K562 (cell line): Measurements from ENCODE around the gene GGA3. TPM values are rescaled to one million over a fixed set of nuclear protein-coding genes. Genes with fewer than 3 reads are reported as not detected.

Experiments used
- ARID1B ChIP-seq: fragments of 450-650 bp; IDR thresholded peaks from 2 replicates; pipeline ENCODE4 v1.6.1; 2016; ENCODE audit warnings: antibody characterized with exemption, mild to moderate bottlenecking, inconsistent platforms
- BDP1 ChIP-seq: IDR thresholded peaks from 3 replicates; pipeline ENCODE4 v1.6.1; 2011; ENCODE audit not compliant: insufficient read length, insufficient read depth
- CBFB ChIP-seq: sonication (generic); formaldehyde crosslinking; IDR thresholded peaks from 2 replicates; pipeline ENCODE4 v1.4.0; 2020; ENCODE audit warnings: mild to moderate bottlenecking, missing genetic modification reagents
- CGGBP1 ChIP-seq: fragments of 250-450 bp; sonication (Bioruptor Pico); IDR thresholded peaks from 2 replicates; pipeline ENCODE4 v1.9.0; 2021; ENCODE audit warnings: mild to moderate bottlenecking
- CHD1 ChIP-seq: fragments of 200-600 bp; sonication (generic); IDR thresholded peaks from one replicate; pipeline ENCODE4 v1.6.1; 2012; ENCODE audit warnings: mild to moderate bottlenecking, moderate library complexity, low read length, inconsistent platforms
- CHD2 ChIP-seq: IDR thresholded peaks from 2 replicates; pipeline ENCODE4 v1.6.1; 2011; ENCODE audit warnings: low read depth, low read length
- DIDO1 ChIP-seq: fragments of 450-650 bp; IDR thresholded peaks from 2 replicates; pipeline ENCODE4 v1.6.1; 2016; ENCODE audit warnings: low read depth, missing biosample characterization, missing genetic modification characterization
- DLX4 ChIP-seq: fragments of 250-450 bp; sonication (Bioruptor Pico); IDR thresholded peaks from 2 replicates; pipeline ENCODE4 v1.6.1; 2021; ENCODE audit warnings: mild to moderate bottlenecking
- MAX ChIP-seq: sonication (generic); formaldehyde crosslinking; IDR thresholded peaks from 2 replicates; pipeline ENCODE4 v1.9.0; 2022; ENCODE audit warnings: mild to moderate bottlenecking, missing genetic modification reagents
- NCOA4 ChIP-seq: fragments of 450-650 bp; IDR thresholded peaks from 2 replicates; pipeline ENCODE4 v1.6.1; 2018; ENCODE audit warnings: mild to moderate bottlenecking; ENCODE audit not compliant: partially characterized antibody
- PRDM10 ChIP-seq: fragments of 450-650 bp; IDR thresholded peaks from 2 replicates; pipeline ENCODE4 v1.6.1; 2018; ENCODE audit not compliant: partially characterized antibody
- PTBP1 ChIP-seq: fragments of 200-400 bp; formaldehyde crosslinking; IDR thresholded peaks from 2 replicates; pipeline ENCODE4 v1.6.1; 2017; ENCODE audit warnings: low read depth, low read length
- RBM15 ChIP-seq: fragments of 200-400 bp; formaldehyde crosslinking; IDR thresholded peaks from 2 replicates; pipeline ENCODE4 v1.6.1; 2018; ENCODE audit warnings: mild to moderate bottlenecking, low read length, moderate library complexity; ENCODE audit not compliant: insufficient read depth
- TGIF2 ChIP-seq: sonication (generic); formaldehyde crosslinking; IDR thresholded peaks from 2 replicates; pipeline ENCODE4 v1.8.1; 2022; ENCODE audit warnings: mild to moderate bottlenecking, missing genetic modification reagents, moderate library complexity
- THAP12 ChIP-seq: fragments of 250-450 bp; sonication (Bioruptor Pico); IDR thresholded peaks from 2 replicates; pipeline ENCODE4 v1.9.0; 2021; ENCODE audit warnings: mild to moderate bottlenecking, inconsistent platforms
- TRIM28 ChIP-seq: fragments of 450-650 bp; IDR thresholded peaks from 2 replicates; pipeline ENCODE4 v1.6.1; 2017
- XRCC4 ChIP-seq: IDR thresholded peaks from one replicate; pipeline ENCODE4 v1.6.1; 2011; ENCODE audit not compliant: insufficient read depth, insufficient read length; ENCODE audit errors: extremely low read depth
- ZFP1 ChIP-seq: fragments of 450-650 bp; formaldehyde crosslinking; IDR thresholded peaks from 2 replicates; pipeline ENCODE4 v1.4.0; 2020; ENCODE audit warnings: mild to moderate bottlenecking, mixed read lengths
- ZNF23 ChIP-seq: fragments of 250-450 bp; sonication (Bioruptor Pico); IDR thresholded peaks from 2 replicates; pipeline ENCODE4 v1.4.0; 2020; ENCODE audit warnings: mild to moderate bottlenecking
- ZNF274 ChIP-seq: IDR thresholded peaks from 2 replicates; pipeline ENCODE4 v1.6.1; 2011; ENCODE audit warnings: low read depth, mild to moderate bottlenecking, low read length, moderate library complexity, borderline replicate concordance
- ZNF324 ChIP-seq: fragments of 250-450 bp; sonication (Bioruptor Pico); IDR thresholded peaks from 2 replicates; pipeline ENCODE4 v1.4.0; 2020; ENCODE audit warnings: mild to moderate bottlenecking
- polyA plus RNA-seq, 8 experiments: library from polyadenylated mRNA; depleted of rRNA in 4 of 8; stranded (reverse) in 5 of 8; unstranded in 3 of 8; fragments of >200 nt; fragmentation: Nextera tagmentation in 2 of 8; fragmentation: Illumina TruSeq in 1 of 8; extraction: Ambion mirVana in 2 of 8; extraction: Trizol in 1 of 8; gene quantifications; 2 replicates each; pipeline versions ENCODE4 v1.2.1 to v1.2.3, GENCODE V29; 2011 to 2014; ENCODE audit warnings: inconsistent platforms in 1 of 8, missing spikeins in 1 of 8
- total RNA-seq, 7 experiments: library from RNA; depleted of rRNA in 6 of 7; stranded (reverse); fragments of >200 nt in 6 of 7; fragmentation: Illumina TruSeq in 2 of 7; extraction: Trizol in 2 of 7; gene quantifications; 2 replicates each; pipeline versions ENCODE4 v1.2.1 to v1.2.3, GENCODE V29; 2011 to 2021; ENCODE audit warnings: low replicate concordance in 1 of 7

GGA3 gene
- total and polyA plus RNA-seq, 9 of the 15 experiments (the other 6 are each of a cell fraction or from before 2014, with no cell fraction given), result 5.7 to 64.9 (median 25.4) TPM

GRCh38 chr17:75240394-75241142 lies 20.8 kb downstream of the GGA3 start (continued):
- TF ChIP-seq DLX4 (CRISPR knock-in tag) (no peak), TGIF2 (no peak), MAX (CRISPR knock-in tag) (peak; percentile 47), PTBP1 (no peak), ZNF23 (CRISPR knock-in tag) (no peak), CGGBP1 (no peak), RBM15 (no peak), THAP12 (no peak), BDP1 (no peak), PRDM10 (peak; percentile 73), ZNF324 (no peak), CBFB (CRISPR knock-in tag) (no peak), ZFP1 (CRISPR knock-in tag) (no peak), DIDO1 (peak; percentile 37; the same call in 1 of the 2 replicates), TRIM28 (no peak), NCOA4 (no peak), CHD2 (no peak), ARID1B (0 out of 2 replicates have a peak, but pooled peaks have one; percentile 49), CHD1 (no peak), ZNF274 (no peak), XRCC4 (no peak)
